Muscle layer of colon (tissue), 2 donors: ENCODE measurements around the gene PRKAA1.

Source experiments
- H3K27ac ChIP-seq: one replicate; pipeline ENCODE4 v1.7.0; 2013; ENCODE audit warnings: low read depth, mild to moderate bottlenecking, low read length, moderate library complexity
- H3K27me3 ChIP-seq, 2 donors: one replicate each; pipeline ENCODE4 v1.7.0; 2013; ENCODE audit warnings: low read length in 2 of 2, mild to moderate bottlenecking in 2 of 2; ENCODE audit not compliant: insufficient read depth in 2 of 2, control insufficient read depth in 1 of 2
- H3K36me3 ChIP-seq: one replicate; pipeline ENCODE4 v1.7.0; 2013; ENCODE audit warnings: mild to moderate bottlenecking, low read length; ENCODE audit not compliant: insufficient read depth
- H3K4me1 ChIP-seq: one replicate; pipeline ENCODE4 v1.7.0; 2013; ENCODE audit warnings: mild to moderate bottlenecking, low read length; ENCODE audit not compliant: insufficient read depth
- H3K4me3 ChIP-seq, 2 donors: one replicate each; pipeline ENCODE4 v1.7.0; 2013; ENCODE audit warnings: low read length in 2 of 2, low read depth in 1 of 2, mild to moderate bottlenecking in 1 of 2, moderate library complexity in 1 of 2
- H3K9ac ChIP-seq: one replicate; pipeline ENCODE4 v1.7.0; 2013; ENCODE audit warnings: low read length
- H3K9me3 ChIP-seq: one replicate; pipeline ENCODE4 v1.7.0; 2013; ENCODE audit warnings: mild to moderate bottlenecking, low read length
- donor health status: abdominal sarcoma.
- donor health status: Adenocarcinoma of cecum.

PRKAA1 gene

GRCh38 chr5:40775846-40776657, 22.1 kb downstream of the PRKAA1 start:
- H3K4me1 ChIP-seq: peaks cover 11% of the 10 kb centered on the region
- H3K27ac ChIP-seq: no peak overlapping the region
- H3K36me3 ChIP-seq: peaks cover 34% of the 10 kb centered on the region
- H3K4me3 ChIP-seq: no peak overlapping the region
- H3K9ac ChIP-seq: no peak overlapping the region
- no peaks in the 10 kb centered on the region for H3K27me3 ChIP-seq
- H3K9me3 ChIP-seq: no peaks in the 10 kb centered on the region

- Histone ChIP-seq H3K9me3 (no peaks in the 10 kb centered on the region), H3K27me3 (no peaks in the 10 kb centered on the region), H3K4me3 (no peak overlapping the region), H3K36me3 (peaks cover 34% of the 10 kb centered on the region), H3K4me1 (peaks cover 11% of the 10 kb centered on the region), H3K9ac (no peak overlapping the region), H3K27ac (no peak overlapping the region)
Measured at GRCh38 chr5:40775085-40775845, 22.9 kb downstream of the PRKAA1 start.

GRCh38 chr5:40774623-40775022, 23.6 kb downstream of the PRKAA1 start:
- Histone ChIP-seq H3K9ac (no peak overlapping the region), H3K27ac (no peak overlapping the region), H3K4me3 (no peak overlapping the region), H3K27me3 (no peaks in the 10 kb centered on the region), H3K4me1 (peaks cover 11% of the 10 kb centered on the region), H3K9me3 (no peaks in the 10 kb centered on the region), H3K36me3 (peaks cover 34% of the 10 kb centered on the region)

- H3K4me1 ChIP-seq: peaks cover 5% of the 10 kb centered on the region
- H3K9me3 ChIP-seq: no peaks in the 10 kb centered on the region
- no peak overlapping the region for H3K9ac ChIP-seq
- H3K27me3 ChIP-seq: no peaks in the 10 kb centered on the region
- H3K27ac ChIP-seq: no peak overlapping the region
- no peak overlapping the region for H3K4me3 ChIP-seq
- H3K36me3 ChIP-seq: peaks cover 41% of the 10 kb centered on the region
Measured at GRCh38 chr5:40770764-40771163, 27.4 kb downstream of the PRKAA1 start.

- Histone ChIP-seq H3K4me1 (no peaks in the 10 kb centered on the region), H3K27ac (no peak overlapping the region), H3K27me3 (no peaks in the 10 kb centered on the region), H3K9ac (no peak overlapping the region), H3K4me3 (no peak overlapping the region), H3K36me3 (peaks cover 42% of the 10 kb centered on the region), H3K9me3 (no peaks in the 10 kb centered on the region)
Measured at GRCh38 chr5:40762705-40763104, 35.5 kb downstream of the PRKAA1 start.

GRCh38 chr5:40757400-40757799, 40.8 kb downstream of the PRKAA1 start:
- Histone ChIP-seq H3K9me3 (no peaks in the 10 kb centered on the region), H3K4me1 (peaks cover 19% of the 10 kb centered on the region), H3K27me3 (no peaks in the 10 kb centered on the region), H3K9ac (no peak overlapping the region), H3K36me3 (peaks cover 6% of the 10 kb centered on the region), H3K27ac (no peak overlapping the region), H3K4me3 (no peak overlapping the region)

GRCh38 chr5:40755407-40756365, 42.5 kb downstream of the PRKAA1 start, which contains the start of gene TTC33:
TTC33 (minus strand) TSS chr5:40755961; CDS start chr5:40747018, 8,943 bp downstream.
- no peaks in the 10 kb centered on the region for H3K36me3 ChIP-seq
- H3K27ac ChIP-seq: peak within 1 kb of the TSS; percentile 96
- H3K9me3 ChIP-seq: no peaks in the 10 kb centered on the region
- H3K27me3 ChIP-seq: no peaks in the 10 kb centered on the region
- H3K9ac ChIP-seq: peak within 1 kb of the TSS; percentile 87
- H3K4me3 ChIP-seq: peak within 1 kb of the TSS; percentile 86 to 96
- H3K4me1 ChIP-seq: peaks cover 19% of the 10 kb centered on the region

GRCh38 chr5:40755093-40755406, 43.1 kb downstream of the PRKAA1 start:
- Histone ChIP-seq H3K9ac (peak overlapping the region; percentile 87), H3K4me3 (peak overlapping the region; percentile 86 to 96), H3K36me3 (no peaks in the 10 kb centered on the region), H3K27me3 (no peaks in the 10 kb centered on the region), H3K27ac (peak overlapping the region; percentile 96), H3K9me3 (no peaks in the 10 kb centered on the region), H3K4me1 (peaks cover 19% of the 10 kb centered on the region)

GRCh38 chr5:40754381-40755092, 43.6 kb downstream of the PRKAA1 start:
- no peaks in the 10 kb centered on the region for H3K9me3 ChIP-seq
- H3K4me1 ChIP-seq: peaks cover 19% of the 10 kb centered on the region
- H3K36me3 ChIP-seq: no peaks in the 10 kb centered on the region
- peak overlapping the region; percentile 86 to 96 for H3K4me3 ChIP-seq
- peak overlapping the region; percentile 87 for H3K9ac ChIP-seq
- H3K27ac ChIP-seq: peak overlapping the region; percentile 96
- no peaks in the 10 kb centered on the region for H3K27me3 ChIP-seq

GRCh38 chr5:40746703-40747102, 51.5 kb downstream of the PRKAA1 start:
- Histone ChIP-seq H3K27ac (no peak overlapping the region), H3K9ac (no peak overlapping the region), H3K9me3 (no peaks in the 10 kb centered on the region), H3K27me3 (no peaks in the 10 kb centered on the region), H3K4me1 (peaks cover 5% of the 10 kb centered on the region), H3K4me3 (no peak overlapping the region), H3K36me3 (no peaks in the 10 kb centered on the region)
